Large intestine (tissue), 3 donors: ENCODE results near the gene MDM2. TPM values are rescaled to one million over a fixed set of nuclear protein-coding genes. Genes with fewer than 3 reads are reported as not detected.
A peak's percentile ranks its signal among the peaks of the same experiment; 100 is the strongest.
"Not testable (repeated sequence)": the region's sequence is repeated elsewhere in the genome, so short reads cannot be mapped to it uniquely, and the experiment has no call there.

Experiments
- DNase-seq, 2 donors: peaks; one replicate each; pipeline versions ENCODE4 v3.0.0 to v3.0.0-alpha.2; 2013
- H3K27ac ChIP-seq: one replicate; pipeline ENCODE4 v1.5.1; 2013; ENCODE audit warnings: low read length
- H3K27me3 ChIP-seq: 2 replicates; pipeline ENCODE4 v1.6.1; 2013; ENCODE audit warnings: low read length; ENCODE audit not compliant: control insufficient read depth, insufficient read depth
- H3K36me3 ChIP-seq: 2 replicates; pipeline ENCODE4 v1.6.1; 2013; ENCODE audit warnings: low read length; ENCODE audit not compliant: control insufficient read depth, insufficient read depth
- H3K4me1 ChIP-seq: one replicate; pipeline ENCODE4 v1.6.1; 2013; ENCODE audit warnings: low read length; ENCODE audit not compliant: control insufficient read depth, insufficient read depth
- H3K4me3 ChIP-seq: one replicate; pipeline ENCODE4 v1.5.1; 2013; ENCODE audit warnings: low read length
- H3K9me3 ChIP-seq: one replicate; pipeline ENCODE4 v1.6.1; 2013; ENCODE audit warnings: mild to moderate bottlenecking, low read depth, low read length, moderate library complexity; ENCODE audit not compliant: control insufficient read depth
- WGBS: methylation state at CpG from one replicate; pipeline ENCODE4 v1.1.5; 2013; ENCODE audit warnings: low lambda C conversion rate; ENCODE audit not compliant: insufficient coverage; 5-methylcytosine and 5-hydroxymethylcytosine counted together
- polyA plus RNA-seq: library from polyadenylated mRNA; unstranded; fragments of 120-200 nt; gene quantifications from one replicate; pipeline ENCODE4 v1.2.1, GENCODE V29; 2013

MDM2 gene
- polyA plus RNA-seq, 1 donor: 34.9 TPM

GRCh38 chr12:68839183-68840147 is 31.5 kb downstream of the MDM2 start:
- Histone ChIP-seq H3K9me3 (no peaks in the 10 kb centered on the region), H3K27me3 (no peaks in the 10 kb centered on the region), H3K27ac (no peak overlapping the region), H3K4me3 (no peak overlapping the region), H3K36me3 (peaks cover 57% of the 10 kb centered on the region), H3K4me1 (no peaks in the 10 kb centered on the region)
- no peak for DNase-seq
- no CpG with 5 or more reads among the region's 2 CpGs for WGBS

- not testable (repeated sequence) for H3K27me3 ChIP-seq, H3K4me1 ChIP-seq, H3K27ac ChIP-seq, H3K4me3 ChIP-seq, H3K9me3 ChIP-seq, DNase-seq
- H3K36me3 ChIP-seq: peaks cover 51% of the 10 kb centered on the region
- no CpG with 5 or more reads among the region's 5 CpGs for WGBS
Measured at GRCh38 chr12:68841175-68841574, 33.2 kb downstream of the MDM2 start.

GRCh38 chr12:68841717-68842116 is 33.7 kb downstream of the MDM2 start:
- no peaks in the 10 kb centered on the region for H3K9me3 ChIP-seq
- WGBS: no CpG with 5 or more reads among the region's 2 CpGs
- no peak for DNase-seq
- H3K4me3 ChIP-seq: no peak overlapping the region
- H3K36me3 ChIP-seq: peaks cover 48% of the 10 kb centered on the region
- H3K27ac ChIP-seq: no peak overlapping the region
- no peaks in the 10 kb centered on the region for H3K27me3 ChIP-seq
- H3K4me1 ChIP-seq: no peaks in the 10 kb centered on the region

DNA sequence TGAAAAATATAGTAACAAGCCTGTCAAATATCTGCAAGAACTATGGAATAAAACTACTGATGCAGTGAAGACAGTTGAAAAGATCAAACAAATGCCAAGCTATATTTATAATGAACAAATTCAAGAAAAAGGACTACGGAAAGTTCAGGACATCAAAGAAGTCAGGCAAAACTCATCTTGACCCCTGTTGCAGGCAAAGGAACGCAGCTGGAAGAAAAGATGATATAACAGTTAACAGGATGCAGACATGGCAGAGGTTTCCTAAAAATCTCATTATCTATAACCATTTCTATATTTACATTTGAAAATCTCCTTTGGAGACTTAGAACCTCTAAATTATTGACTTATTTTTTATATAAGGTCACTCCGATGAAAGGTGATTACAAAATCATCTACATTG is 34.1 kb downstream of the MDM2 start:
- H3K9me3 ChIP-seq: no peaks in the 10 kb centered on the region
- H3K4me3 ChIP-seq: no peak overlapping the region
- H3K27ac ChIP-seq: no peak overlapping the region
- H3K27me3 ChIP-seq: no peaks in the 10 kb centered on the region
- WGBS: 100% methylated on average over 1 of the region's 3 CpGs
- peaks cover 44% of the 10 kb centered on the region for H3K36me3 ChIP-seq
- no peak for DNase-seq
- H3K4me1 ChIP-seq: no peaks in the 10 kb centered on the region

DNA sequence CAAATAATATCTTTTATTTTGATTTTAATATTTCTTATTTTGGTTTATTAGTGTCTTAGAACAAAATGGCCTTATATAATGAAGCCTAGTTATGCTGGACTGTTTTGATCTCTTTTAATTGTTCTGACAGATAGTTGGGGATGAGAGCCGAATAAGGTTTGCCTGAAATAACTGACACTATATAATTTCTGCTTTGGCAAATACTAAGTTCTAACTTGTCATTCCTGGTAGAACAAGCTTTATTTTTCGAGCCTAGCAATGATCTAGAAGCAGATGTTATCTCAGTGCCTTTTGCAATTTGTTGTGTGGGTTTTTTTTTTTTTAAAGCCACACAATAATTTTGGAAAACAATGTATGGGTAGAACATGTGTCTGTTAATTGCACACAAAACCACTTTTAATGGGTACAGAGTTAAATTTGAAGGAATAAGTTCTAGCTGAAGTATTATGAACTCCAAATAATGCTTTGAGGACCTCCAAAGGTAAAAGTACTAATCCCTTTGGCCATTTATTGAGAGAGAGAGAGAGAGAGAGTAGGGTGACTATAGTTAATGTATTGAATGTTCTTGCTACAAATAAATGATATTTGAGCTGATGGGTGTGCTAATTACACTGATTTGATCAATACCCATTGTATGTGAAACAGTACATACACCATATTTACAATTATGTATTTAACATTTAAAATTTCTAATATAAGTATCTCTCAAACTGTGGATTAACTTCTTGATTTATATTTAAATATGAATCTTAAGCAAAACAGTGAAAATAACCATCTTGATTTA is 35.0 kb downstream of the MDM2 start:
- H3K9me3 ChIP-seq: no peaks in the 10 kb centered on the region
- peaks cover 39% of the 10 kb centered on the region for H3K36me3 ChIP-seq
- no peak for DNase-seq
- no peak overlapping the region for H3K27ac ChIP-seq
- no peaks in the 10 kb centered on the region for H3K4me1 ChIP-seq
- 100% methylated on average over 1 of the region's 2 CpGs for WGBS
- no peaks in the 10 kb centered on the region for H3K27me3 ChIP-seq
- H3K4me3 ChIP-seq: no peak overlapping the region

DNA sequence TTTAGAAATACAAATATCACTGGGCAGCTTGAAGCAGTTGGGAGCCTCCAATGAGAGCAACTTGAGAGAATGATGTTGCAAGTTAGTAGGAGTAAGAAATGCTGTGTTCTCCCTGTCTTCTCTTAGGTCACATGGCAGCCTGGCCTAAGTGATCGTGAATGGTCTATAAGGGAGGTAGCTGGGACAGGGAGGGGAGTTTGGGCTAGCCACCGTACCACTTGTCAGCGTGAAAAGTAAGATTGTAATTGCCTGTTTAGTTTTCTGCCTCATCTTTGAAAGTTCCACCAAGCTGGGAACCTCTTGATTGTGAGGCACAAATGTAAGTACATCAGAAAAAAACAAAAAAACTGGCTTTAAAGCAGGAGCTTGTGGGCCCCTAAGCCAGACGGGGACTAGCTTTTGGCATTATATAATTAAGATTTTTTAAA is 36.4 kb downstream of the MDM2 start:
- DNase-seq: no peak
- Histone ChIP-seq H3K27me3 (no peaks in the 10 kb centered on the region), H3K4me3 (no peak overlapping the region), H3K36me3 (peaks cover 29% of the 10 kb centered on the region), H3K9me3 (no peaks in the 10 kb centered on the region), H3K4me1 (no peaks in the 10 kb centered on the region), H3K27ac (no peak overlapping the region)
- WGBS: no CpG with 5 or more reads among the region's 4 CpGs

DNA sequence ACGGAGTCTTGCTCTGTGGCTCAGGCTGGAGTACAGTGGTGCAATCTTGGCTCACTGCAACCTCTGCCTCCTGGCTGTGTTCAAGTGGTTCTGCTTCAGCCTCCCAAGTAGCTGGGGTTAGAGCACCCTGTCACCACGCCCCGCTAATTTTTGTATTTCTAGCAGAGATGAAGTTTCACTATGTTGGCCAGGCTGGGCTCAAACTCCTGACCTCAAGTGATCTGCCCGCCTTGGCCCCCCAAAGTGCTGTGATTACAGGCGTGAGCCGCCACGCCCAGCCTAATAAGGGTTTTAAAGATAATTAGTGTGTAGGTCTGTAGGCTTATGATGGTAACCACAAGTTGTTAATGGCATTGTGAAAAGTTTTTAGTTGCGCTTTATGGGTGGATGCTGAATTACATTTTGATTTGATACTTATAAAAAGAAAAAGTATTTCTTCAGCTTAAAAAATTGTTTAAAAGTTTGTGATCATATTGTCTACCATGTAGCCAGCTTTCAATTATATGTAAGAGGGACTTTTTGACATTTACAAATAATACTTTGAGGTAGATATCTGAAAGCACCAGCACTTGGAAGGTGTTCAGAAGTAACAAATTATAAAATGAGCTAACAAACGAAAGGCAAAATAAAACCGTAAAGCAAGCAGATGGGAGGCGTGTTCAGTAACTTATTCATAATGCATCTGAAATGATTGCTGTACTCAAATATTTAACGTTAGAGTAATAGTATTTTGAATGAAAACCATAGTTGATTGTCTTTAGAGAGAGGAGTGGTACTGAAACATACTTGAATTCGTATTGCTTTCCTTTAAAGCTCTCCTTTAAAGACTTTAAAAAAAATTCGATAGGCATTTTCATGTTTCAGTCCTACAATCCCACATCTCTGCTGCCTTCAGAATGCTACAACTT is 37.1 kb downstream of the MDM2 start:
- H3K36me3 ChIP-seq: peaks cover 24% of the 10 kb centered on the region

DNA sequence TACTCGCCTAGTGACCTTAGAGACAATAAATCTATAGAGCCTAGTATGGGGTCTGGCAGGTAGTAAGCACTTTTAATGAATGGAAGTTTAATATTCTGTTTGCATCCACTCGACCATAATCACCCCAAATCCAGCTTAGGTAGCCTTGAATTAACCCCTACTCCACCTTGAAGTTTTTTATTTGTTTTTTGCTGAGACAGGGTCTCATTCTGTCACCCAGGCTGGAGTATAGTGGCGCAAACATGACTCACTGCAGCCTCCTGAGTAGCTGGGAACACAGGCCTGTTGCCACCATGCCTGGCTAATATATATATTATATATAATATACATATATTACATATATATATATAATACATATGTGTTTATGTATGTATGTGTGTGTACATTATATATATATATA is 38.8 kb downstream of the MDM2 start:
- H3K4me1 ChIP-seq: peaks cover 2% of the 10 kb centered on the region
- peaks cover 6% of the 10 kb centered on the region for H3K36me3 ChIP-seq
- WGBS: no CpG with 5 or more reads among the region's 3 CpGs
- H3K27ac ChIP-seq: no peak overlapping the region
- H3K9me3 ChIP-seq: no peaks in the 10 kb centered on the region
- DNase-seq: no peak
- H3K4me3 ChIP-seq: no peak overlapping the region
- H3K27me3 ChIP-seq: no peaks in the 10 kb centered on the region

More for the DNA sequence above, 37.1 kb downstream of the MDM2 start:
- H3K27me3 ChIP-seq: no peaks in the 10 kb centered on the region
- no peak for DNase-seq
- H3K27ac ChIP-seq: no peak overlapping the region
- no peaks in the 10 kb centered on the region for H3K4me1 ChIP-seq
- WGBS: 83% methylated on average over 5 of the region's 14 CpGs
- no peak overlapping the region for H3K4me3 ChIP-seq
- H3K9me3 ChIP-seq: no peaks in the 10 kb centered on the region

- Histone ChIP-seq H3K4me1 (peaks cover 2% of the 10 kb centered on the region), H3K27ac (peak overlapping the region; percentile 25), H3K4me3 (no peak overlapping the region), H3K36me3 (no peaks in the 10 kb centered on the region), H3K9me3 (no peaks in the 10 kb centered on the region), H3K27me3 (no peaks in the 10 kb centered on the region)
- peak in 1 of 2 donors; percentile 34 for DNase-seq
- 22% methylated on average over 1 of the region's 4 CpGs for WGBS
Measured at GRCh38 chr12:68850390-68850789, 42.4 kb downstream of the MDM2 start.
